ENCODE measurements around the gene TBC1D14. TPM values are rescaled to one million over a fixed set of nuclear protein-coding genes. Genes with fewer than 3 reads are reported as not detected.
"Not testable (repeated sequence)": the region's sequence is repeated elsewhere in the genome, so short reads cannot be mapped to it uniquely, and the experiment has no call there.

TBC1D14 gene
- total RNA-seq, 4 donors from 2014 or later: 39.8 to 47.0 (median 46.0) TPM

DNA sequence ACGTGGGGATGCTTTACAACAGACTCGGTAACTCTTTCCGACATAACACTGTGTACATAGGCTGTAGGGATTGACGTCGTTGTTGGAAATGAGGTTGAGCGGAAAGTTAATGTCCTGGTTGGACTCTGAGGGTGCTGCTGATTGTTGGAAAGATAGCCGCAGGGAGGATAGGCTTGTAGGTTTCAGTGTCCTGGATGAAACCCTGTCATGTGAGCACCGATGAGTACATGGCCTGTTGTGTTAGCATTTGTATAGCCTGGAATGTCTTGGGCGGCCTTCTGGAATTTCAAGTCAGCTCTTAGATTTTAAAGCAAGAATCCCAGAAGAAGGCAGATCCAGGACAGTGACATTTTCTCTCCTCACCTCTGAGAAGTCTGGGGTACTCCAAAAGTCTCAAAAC lies 63.3 kb downstream of the TBC1D14 start:
- no peak overlapping the region for H3K4me3 ChIP-seq (replicated peaks in 1 of 3)
- H3K36me3 ChIP-seq: no peaks in the 10 kb centered on the region
- intact Hi-C loops (cut with DNase I): no loop called here
- H3K27me3 ChIP-seq: no peaks in the 10 kb centered on the region
- H3K9me3 ChIP-seq: no peaks in the 10 kb centered on the region
- 84 to 86% methylated on average over 9 of the region's 9 CpGs for WGBS, 2 donors
- no peak for DNase-seq
- H3K27ac ChIP-seq: peak overlapping the region in 1 of 3 donors; percentile 26
- H3K4me1 ChIP-seq: peaks cover 3 to 9% of the 10 kb centered on the region in 2 donors
- TF ChIP-seq, protein P1, sequence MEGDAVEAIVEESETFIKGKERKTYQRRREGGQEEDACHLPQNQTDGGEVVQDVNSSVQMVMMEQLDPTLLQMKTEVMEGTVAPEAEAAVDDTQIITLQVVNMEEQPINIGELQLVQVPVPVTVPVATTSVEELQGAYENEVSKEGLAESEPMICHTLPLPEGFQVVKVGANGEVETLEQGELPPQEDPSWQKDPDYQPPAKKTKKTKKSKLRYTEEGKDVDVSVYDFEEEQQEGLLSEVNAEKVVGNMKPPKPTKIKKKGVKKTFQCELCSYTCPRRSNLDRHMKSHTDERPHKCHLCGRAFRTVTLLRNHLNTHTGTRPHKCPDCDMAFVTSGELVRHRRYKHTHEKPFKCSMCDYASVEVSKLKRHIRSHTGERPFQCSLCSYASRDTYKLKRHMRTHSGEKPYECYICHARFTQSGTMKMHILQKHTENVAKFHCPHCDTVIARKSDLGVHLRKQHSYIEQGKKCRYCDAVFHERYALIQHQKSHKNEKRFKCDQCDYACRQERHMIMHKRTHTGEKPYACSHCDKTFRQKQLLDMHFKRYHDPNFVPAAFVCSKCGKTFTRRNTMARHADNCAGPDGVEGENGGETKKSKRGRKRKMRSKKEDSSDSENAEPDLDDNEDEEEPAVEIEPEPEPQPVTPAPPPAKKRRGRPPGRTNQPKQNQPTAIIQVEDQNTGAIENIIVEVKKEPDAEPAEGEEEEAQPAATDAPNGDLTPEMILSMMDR (IDR thresholded peaks at IDR 0.05): no peak
- no peak for TF ChIP-seq POLR2A (IDR thresholded peaks at IDR 0.05)

DNA sequence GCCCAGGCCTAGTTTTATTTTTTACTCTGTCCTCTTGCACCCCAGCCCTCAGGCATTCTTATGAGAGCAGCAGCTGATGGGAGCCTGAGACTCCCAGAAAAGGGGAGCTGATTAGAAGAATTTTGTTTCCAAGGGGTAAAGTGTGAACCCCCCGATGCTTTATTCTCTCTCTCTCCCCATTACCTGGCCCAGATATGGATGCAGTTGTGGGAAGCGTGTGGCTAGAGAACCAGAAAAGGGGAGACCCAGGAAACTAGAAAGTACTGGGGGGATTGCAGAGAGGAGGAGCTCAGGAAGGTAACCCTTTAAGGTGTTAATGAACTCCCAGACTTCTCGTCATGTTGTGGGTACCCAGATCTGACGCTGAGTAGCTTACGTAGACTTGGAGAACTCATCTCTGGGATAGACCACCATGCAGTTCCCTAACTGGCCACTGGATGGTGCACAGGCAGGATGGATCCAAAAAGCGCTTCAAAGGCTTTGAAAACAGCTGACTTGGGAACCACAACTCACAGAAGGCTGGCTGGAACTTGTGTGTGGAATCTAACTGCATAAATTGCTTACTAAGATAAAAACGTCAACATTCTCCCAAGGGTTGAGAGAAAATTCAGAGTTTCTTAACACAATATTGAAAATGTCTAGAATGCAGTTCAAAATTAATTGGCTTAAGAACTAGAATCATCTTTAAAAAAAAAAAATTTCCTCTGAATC lies 64.7 kb downstream of the TBC1D14 start:
- DNase-seq: peak; percentile 78 to 83
- Histone ChIP-seq H3K4me3 (replicated peaks in 1 of 3) (no peak overlapping the region), H3K9me3 (no peaks in the 10 kb centered on the region), H3K27ac (no peak overlapping the region), H3K4me1 (peaks cover 3 to 9% of the 10 kb centered on the region in 2 donors), H3K27me3 (no peaks in the 10 kb centered on the region), H3K36me3 (no peaks in the 10 kb centered on the region)
- WGBS, 2 donors: 30 to 31% methylated on average over 7 of the region's 7 CpGs
- TF ChIP-seq, protein P1 (IDR thresholded peaks at IDR 0.05): peak; percentile 91 to 98 (median 93)
- no peak for TF ChIP-seq POLR2A (IDR thresholded peaks at IDR 0.05)
- intact Hi-C loops (cut with DNase I): no loop called here

DNA sequence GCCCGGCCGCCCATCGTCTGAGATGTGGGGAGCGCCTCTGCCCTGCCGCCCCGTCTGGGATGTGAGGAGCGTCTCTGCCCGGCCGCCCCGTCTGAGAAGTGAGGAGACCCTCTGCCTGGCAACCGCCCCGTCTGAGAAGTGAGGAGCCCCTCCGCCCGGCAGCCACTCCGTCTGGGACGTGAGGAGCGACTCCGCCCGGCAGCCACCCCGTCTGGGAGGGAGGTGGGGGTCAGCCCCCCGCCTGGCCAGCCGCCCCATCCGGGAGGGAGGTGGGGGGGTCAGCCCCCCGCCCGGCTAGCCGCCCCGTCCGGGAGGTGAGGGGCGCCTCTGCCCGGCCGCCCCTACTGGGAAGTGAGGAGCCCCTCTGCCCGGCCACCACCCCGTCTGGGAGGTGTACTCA lies 68.2 kb downstream of the TBC1D14 start:
- H3K27me3 ChIP-seq; H3K4me1 ChIP-seq; H3K9me3 ChIP-seq; H3K27ac ChIP-seq; DNase-seq; H3K36me3 ChIP-seq; H3K4me3 ChIP-seq (replicated peaks in 1 of 3); intact Hi-C loops (cut with DNase I): not testable (repeated sequence)
- no CpG with 5 or more reads among the region's 33 CpGs for WGBS, 2 donors

DNA sequence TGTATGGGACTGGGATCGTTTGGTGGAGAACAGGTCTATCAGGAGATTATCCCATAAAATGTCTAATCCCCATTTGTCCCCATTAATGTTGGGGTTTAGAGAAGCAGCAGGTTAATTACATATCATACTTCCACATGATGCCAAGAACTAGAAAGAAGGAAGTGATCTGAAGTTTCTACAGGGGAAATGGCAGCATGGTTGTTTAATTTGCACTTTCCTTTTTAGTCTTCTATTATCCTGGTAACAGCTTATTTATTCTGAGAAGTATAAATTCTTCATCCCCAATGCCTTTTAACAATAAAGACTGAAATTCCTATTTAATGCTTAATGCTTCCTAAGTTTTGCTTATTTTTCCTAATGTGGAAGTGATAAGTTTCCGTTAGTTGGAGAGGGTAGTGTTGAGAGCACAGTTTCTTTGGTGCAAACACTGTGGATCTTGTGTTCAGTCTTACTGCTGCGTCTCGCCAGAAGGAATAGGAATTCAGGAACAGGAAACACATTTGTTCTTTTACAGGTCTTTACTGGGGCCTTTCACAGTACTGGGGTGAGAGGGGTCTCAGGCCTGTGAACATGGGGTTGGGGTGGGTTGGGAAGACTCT lies 74.0 kb downstream of the TBC1D14 start:
- peaks cover 21 to 29% of the 10 kb centered on the region in 2 donors for H3K4me1 ChIP-seq
- WGBS, 2 donors: 88 to 91% methylated on average over 4 of the region's 4 CpGs
- TF ChIP-seq, protein P1 (IDR thresholded peaks at IDR 0.05): no peak
- no peak for TF ChIP-seq POLR2A (IDR thresholded peaks at IDR 0.05)
- intact Hi-C loops (cut with DNase I): loop anchor here (10.0 kb wide), 1 partner anchor 269 kb away; the partner anchor contains the start of gene BLOC1S4
- H3K27ac ChIP-seq: no peak overlapping the region
- H3K9me3 ChIP-seq: no peaks in the 10 kb centered on the region
- no peak overlapping the region for H3K4me3 ChIP-seq (replicated peaks in 1 of 3)
- no peaks in the 10 kb centered on the region for H3K27me3 ChIP-seq
- no peaks in the 10 kb centered on the region for H3K36me3 ChIP-seq
- no peak for DNase-seq

DNA sequence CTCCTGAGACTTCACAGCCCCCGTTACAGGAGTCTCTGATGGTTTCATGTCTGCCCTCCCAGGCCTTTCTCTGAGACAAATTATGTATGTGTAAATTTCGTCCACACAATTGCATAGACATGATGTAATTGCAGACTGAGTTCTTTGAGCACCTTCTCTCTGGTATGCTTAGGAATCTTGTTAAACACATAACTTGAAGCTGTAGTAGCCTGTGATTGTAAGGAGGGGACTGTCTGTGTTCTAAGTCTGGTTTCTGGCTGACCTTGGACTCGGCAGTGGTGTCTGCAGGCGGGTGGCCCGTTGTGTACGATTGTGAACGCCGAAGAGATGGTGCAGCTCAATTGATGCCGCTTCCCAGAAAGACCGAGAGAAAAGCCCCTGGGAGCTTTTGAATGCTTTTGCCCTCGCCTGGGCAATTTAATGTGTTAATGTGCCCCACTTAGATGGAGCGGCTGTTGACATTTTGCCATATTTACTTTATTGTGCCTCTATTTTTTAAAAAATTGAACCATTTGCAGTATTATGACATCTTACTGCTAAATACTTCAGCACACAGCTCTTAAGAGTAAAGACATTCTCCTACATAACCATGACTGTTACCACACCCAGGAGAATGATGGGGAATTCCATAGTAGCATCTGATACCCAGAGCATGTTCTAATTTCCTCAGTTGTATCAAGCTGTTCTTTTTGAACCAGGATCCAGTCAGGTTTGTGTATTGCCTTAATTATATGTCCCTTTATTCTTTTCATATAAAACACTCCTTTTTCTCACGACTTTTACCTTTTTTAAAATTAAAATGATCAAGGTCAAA lies 75.2 kb downstream of the TBC1D14 start:
- Histone ChIP-seq H3K27ac (no peak overlapping the region), H3K4me1 (peaks cover 25 to 35% of the 10 kb centered on the region in 2 donors), H3K9me3 (no peaks in the 10 kb centered on the region), H3K4me3 (replicated peaks in 1 of 3) (no peak overlapping the region), H3K27me3 (no peaks in the 10 kb centered on the region), H3K36me3 (no peaks in the 10 kb centered on the region)
- 89 to 93% methylated on average over 13 of the region's 13 CpGs for WGBS, 2 donors
- no peak for DNase-seq
- TF ChIP-seq POLR2A (IDR thresholded peaks at IDR 0.05): no peak
- TF ChIP-seq, protein P1 (IDR thresholded peaks at IDR 0.05): no peak
- intact Hi-C loops (cut with DNase I): loop anchor here (5.0 to 10.0 kb wide), 4 partner anchors 57 to 270 kb away; partner anchors contain the start of genes BLOC1S4, GRPEL1 and TADA2B
